ENCODE measurements around the gene MAPRE2.

DNA sequence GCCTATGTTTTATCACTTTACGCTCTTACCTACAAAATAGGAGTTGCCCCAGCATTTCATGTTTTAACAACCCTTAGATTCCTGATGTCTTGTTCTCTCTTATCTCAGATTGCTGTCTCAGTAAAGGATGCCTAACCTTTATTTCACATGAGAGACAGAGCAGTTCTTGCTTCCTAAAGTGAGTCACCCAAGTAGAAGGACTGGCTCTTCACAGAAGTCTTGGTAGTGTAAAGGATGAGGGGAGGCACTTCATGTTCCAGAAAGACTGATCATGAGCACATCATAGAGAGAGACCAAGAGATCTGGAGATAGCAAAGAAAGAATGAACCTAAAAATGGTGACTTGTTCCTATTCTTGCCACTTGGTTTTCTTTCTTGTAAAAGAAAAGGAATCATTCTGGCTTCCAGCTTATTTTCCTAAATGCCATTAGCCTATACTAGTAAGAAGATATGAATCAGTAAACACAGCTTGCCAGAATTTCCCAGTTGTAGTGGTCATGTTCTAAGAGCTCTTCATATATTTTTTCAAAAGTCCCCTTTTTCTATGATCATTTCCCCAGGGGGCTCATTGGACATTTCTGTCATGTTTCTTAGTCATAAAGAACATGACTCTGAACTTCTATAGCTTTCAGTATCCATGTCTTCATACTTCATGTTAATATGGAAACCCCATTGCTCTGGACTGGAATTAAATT, 54.9 kb downstream of the MAPRE2 start:
- TF ChIP-seq, protein P1, sequence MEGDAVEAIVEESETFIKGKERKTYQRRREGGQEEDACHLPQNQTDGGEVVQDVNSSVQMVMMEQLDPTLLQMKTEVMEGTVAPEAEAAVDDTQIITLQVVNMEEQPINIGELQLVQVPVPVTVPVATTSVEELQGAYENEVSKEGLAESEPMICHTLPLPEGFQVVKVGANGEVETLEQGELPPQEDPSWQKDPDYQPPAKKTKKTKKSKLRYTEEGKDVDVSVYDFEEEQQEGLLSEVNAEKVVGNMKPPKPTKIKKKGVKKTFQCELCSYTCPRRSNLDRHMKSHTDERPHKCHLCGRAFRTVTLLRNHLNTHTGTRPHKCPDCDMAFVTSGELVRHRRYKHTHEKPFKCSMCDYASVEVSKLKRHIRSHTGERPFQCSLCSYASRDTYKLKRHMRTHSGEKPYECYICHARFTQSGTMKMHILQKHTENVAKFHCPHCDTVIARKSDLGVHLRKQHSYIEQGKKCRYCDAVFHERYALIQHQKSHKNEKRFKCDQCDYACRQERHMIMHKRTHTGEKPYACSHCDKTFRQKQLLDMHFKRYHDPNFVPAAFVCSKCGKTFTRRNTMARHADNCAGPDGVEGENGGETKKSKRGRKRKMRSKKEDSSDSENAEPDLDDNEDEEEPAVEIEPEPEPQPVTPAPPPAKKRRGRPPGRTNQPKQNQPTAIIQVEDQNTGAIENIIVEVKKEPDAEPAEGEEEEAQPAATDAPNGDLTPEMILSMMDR (IDR thresholded peaks at IDR 0.05), result no peak
- no peak for TF ChIP-seq POLR2A (IDR thresholded peaks at IDR 0.05)
